Activated naive CD4-positive, alpha-beta T cell treated with anti-CD3 and anti-CD28 coated beads, Interleukin-2, amount 10 ng/mL, durations not matched to agents 7 days and 5 days (primary cell): Measurements from ENCODE around the gene SOX8.

Experiments used
- CTCF ChIA-PET: fragments of 350-600 bp; sonication (Branson Sonifier 250); formaldehyde crosslinking; loops from one replicate; lab custom pipeline; 2021; ENCODE audit warnings: antibody characterized with exemption; lab: Charles Lee
- DNase-seq: peaks from one replicate; pipeline ENCODE4 v3.0.0-alpha.2; 2020
- H3K27ac Mint-ChIP-seq: one replicate; pipeline ENCODE4 v1.8.0; 2021; ENCODE audit warnings: mild to moderate bottlenecking, moderate library complexity, mixed read lengths
- H3K27me3 Mint-ChIP-seq: one replicate; pipeline ENCODE4 v1.8.0; 2021; ENCODE audit warnings: mild to moderate bottlenecking, mixed read lengths
- H3K36me3 Mint-ChIP-seq: one replicate; pipeline ENCODE4 v1.8.0; 2021; ENCODE audit warnings: mixed read lengths
- H3K4me1 Mint-ChIP-seq: one replicate; pipeline ENCODE4 v1.8.0; 2021; ENCODE audit warnings: mixed read lengths
- H3K4me3 Mint-ChIP-seq: one replicate; pipeline ENCODE4 v1.8.0; 2021; ENCODE audit warnings: mild to moderate bottlenecking, moderate library complexity, mixed read lengths
- H3K9me3 Mint-ChIP-seq: one replicate; pipeline ENCODE4 v1.8.0; 2021; ENCODE audit warnings: mixed read lengths

Gene SOX8

GRCh38 chr16:995783-996182, 14.2 kb downstream of the SOX8 start:
- Mint-ChIP-seq H3K4me3 (no peak overlapping the region), H3K4me1 (peaks cover 33% of the 10 kb centered on the region), H3K9me3 (no peaks in the 10 kb centered on the region), H3K36me3 (no peaks in the 10 kb centered on the region), H3K27me3 (peaks cover 71% of the 10 kb centered on the region), H3K27ac (no peak overlapping the region)
- no peak for DNase-seq
- CTCF ChIA-PET, result no interaction called here

- Mint-ChIP-seq H3K9me3 (no peaks in the 10 kb centered on the region), H3K4me3 (no peak overlapping the region), H3K27me3 (peaks cover 80% of the 10 kb centered on the region), H3K27ac (no peak overlapping the region), H3K36me3 (no peaks in the 10 kb centered on the region), H3K4me1 (peaks cover 35% of the 10 kb centered on the region)
- no peak for DNase-seq
- CTCF ChIA-PET, result no interaction called here
Observed at GRCh38 chr16:996681-997080, 15.1 kb downstream of the SOX8 start.

- peaks cover 81% of the 10 kb centered on the region for H3K27me3 Mint-ChIP-seq
- H3K27ac Mint-ChIP-seq, result no peak overlapping the region
- peaks cover 37% of the 10 kb centered on the region for H3K4me1 Mint-ChIP-seq
- CTCF ChIA-PET, result no interaction called here
- no peaks in the 10 kb centered on the region for H3K36me3 Mint-ChIP-seq
- H3K9me3 Mint-ChIP-seq, result no peaks in the 10 kb centered on the region
- DNase-seq, result peak; percentile 60
- peak overlapping the region; percentile 53 for H3K4me3 Mint-ChIP-seq
Observed at GRCh38 chr16:997440-998051, 16.0 kb downstream of the SOX8 start.

- H3K27me3 Mint-ChIP-seq, result peaks cover 87% of the 10 kb centered on the region
- H3K9me3 Mint-ChIP-seq, result no peaks in the 10 kb centered on the region
- peak overlapping the region; percentile 53 for H3K4me3 Mint-ChIP-seq
- peaks cover 41% of the 10 kb centered on the region for H3K4me1 Mint-ChIP-seq
- CTCF ChIA-PET, result no interaction called here
- H3K36me3 Mint-ChIP-seq, result no peaks in the 10 kb centered on the region
- no peak for DNase-seq
- H3K27ac Mint-ChIP-seq, result no peak overlapping the region
Observed at GRCh38 chr16:998211-998610, 16.6 kb downstream of the SOX8 start.

- H3K4me1 Mint-ChIP-seq, result peaks cover 43% of the 10 kb centered on the region
- no peaks in the 10 kb centered on the region for H3K36me3 Mint-ChIP-seq
- no peak for DNase-seq
- H3K4me3 Mint-ChIP-seq, result no peak overlapping the region
- no peaks in the 10 kb centered on the region for H3K9me3 Mint-ChIP-seq
- H3K27me3 Mint-ChIP-seq, result peaks cover 89% of the 10 kb centered on the region
- CTCF ChIA-PET, result no interaction called here
- H3K27ac Mint-ChIP-seq, result no peak overlapping the region
Observed at GRCh38 chr16:998615-999014, 17.0 kb downstream of the SOX8 start.

GRCh38 chr16:999677-1000076, 18.1 kb downstream of the SOX8 start:
- CTCF ChIA-PET, result no interaction called here
- Mint-ChIP-seq H3K27ac (no peak overlapping the region), H3K9me3 (no peaks in the 10 kb centered on the region), H3K4me3 (no peak overlapping the region), H3K4me1 (peaks cover 52% of the 10 kb centered on the region), H3K27me3 (peaks cover 95% of the 10 kb centered on the region), H3K36me3 (no peaks in the 10 kb centered on the region)
- no peak for DNase-seq

GRCh38 chr16:1000608-1001007, 19.0 kb downstream of the SOX8 start:
- Mint-ChIP-seq H3K4me1 (peaks cover 57% of the 10 kb centered on the region), H3K27ac (no peak overlapping the region), H3K27me3 (peaks cover 92% of the 10 kb centered on the region), H3K4me3 (no peak overlapping the region), H3K36me3 (no peaks in the 10 kb centered on the region), H3K9me3 (no peaks in the 10 kb centered on the region)
- CTCF ChIA-PET, result no interaction called here
- no peak for DNase-seq

- CTCF ChIA-PET, result no interaction called here
- Mint-ChIP-seq H3K27ac (no peak overlapping the region), H3K27me3 (peaks cover 92% of the 10 kb centered on the region), H3K36me3 (no peaks in the 10 kb centered on the region), H3K4me1 (peaks cover 54% of the 10 kb centered on the region), H3K9me3 (no peaks in the 10 kb centered on the region), H3K4me3 (no peak overlapping the region)
- DNase-seq, result no peak
Observed at GRCh38 chr16:1001096-1001495, 19.5 kb downstream of the SOX8 start.

- Mint-ChIP-seq H3K4me1 (peaks cover 40% of the 10 kb centered on the region), H3K36me3 (no peaks in the 10 kb centered on the region), H3K9me3 (no peaks in the 10 kb centered on the region), H3K27me3 (peaks cover 92% of the 10 kb centered on the region), H3K27ac (no peak overlapping the region), H3K4me3 (no peak overlapping the region)
- CTCF ChIA-PET, result no interaction called here
- DNase-seq, result peak; percentile 44
Observed at GRCh38 chr16:1002399-1003166, 21.0 kb downstream of the SOX8 start.

GRCh38 chr16:1003391-1004347, 22.1 kb downstream of the SOX8 start:
- H3K4me3 Mint-ChIP-seq, result peak overlapping the region; percentile 52
- H3K36me3 Mint-ChIP-seq, result no peaks in the 10 kb centered on the region
- H3K27ac Mint-ChIP-seq, result peak overlapping the region; percentile 71
- no peaks in the 10 kb centered on the region for H3K9me3 Mint-ChIP-seq
- CTCF ChIA-PET, result no interaction called here
- DNase-seq, result peak; percentile 67
- peaks cover 92% of the 10 kb centered on the region for H3K27me3 Mint-ChIP-seq
- peaks cover 30% of the 10 kb centered on the region for H3K4me1 Mint-ChIP-seq

GRCh38 chr16:1005286-1005685, 23.7 kb downstream of the SOX8 start:
- Mint-ChIP-seq H3K9me3 (no peaks in the 10 kb centered on the region), H3K36me3 (no peaks in the 10 kb centered on the region), H3K4me3 (no peak overlapping the region), H3K27ac (peak overlapping the region; percentile 28), H3K27me3 (peaks cover 92% of the 10 kb centered on the region), H3K4me1 (peaks cover 24% of the 10 kb centered on the region)
- CTCF ChIA-PET, result no interaction called here
- no peak for DNase-seq

- H3K27me3 Mint-ChIP-seq, result peaks cover 90% of the 10 kb centered on the region
- H3K4me3 Mint-ChIP-seq, result no peak overlapping the region
- H3K4me1 Mint-ChIP-seq, result peaks cover 22% of the 10 kb centered on the region
- DNase-seq, result no peak
- CTCF ChIA-PET, result no interaction called here
- H3K27ac Mint-ChIP-seq, result no peak overlapping the region
- no peaks in the 10 kb centered on the region for H3K36me3 Mint-ChIP-seq
- no peaks in the 10 kb centered on the region for H3K9me3 Mint-ChIP-seq
Observed at GRCh38 chr16:1006781-1007180, 25.2 kb downstream of the SOX8 start.

GRCh38 chr16:1007284-1007850, 25.8 kb downstream of the SOX8 start:
- H3K27me3 Mint-ChIP-seq, result peaks cover 85% of the 10 kb centered on the region
- H3K9me3 Mint-ChIP-seq, result no peaks in the 10 kb centered on the region
- H3K27ac Mint-ChIP-seq, result no peak overlapping the region
- H3K36me3 Mint-ChIP-seq, result no peaks in the 10 kb centered on the region
- CTCF ChIA-PET, result no interaction called here
- H3K4me1 Mint-ChIP-seq, result peaks cover 22% of the 10 kb centered on the region
- DNase-seq, result no peak
- H3K4me3 Mint-ChIP-seq, result no peak overlapping the region

- no peak overlapping the region for H3K4me3 Mint-ChIP-seq
- H3K36me3 Mint-ChIP-seq, result no peaks in the 10 kb centered on the region
- H3K9me3 Mint-ChIP-seq, result no peaks in the 10 kb centered on the region
- H3K27me3 Mint-ChIP-seq, result peaks cover 78% of the 10 kb centered on the region
- CTCF ChIA-PET, result no interaction called here
- H3K4me1 Mint-ChIP-seq, result peaks cover 16% of the 10 kb centered on the region
- H3K27ac Mint-ChIP-seq, result no peak overlapping the region
- DNase-seq, result no peak
Observed at GRCh38 chr16:1008085-1008484, 26.5 kb downstream of the SOX8 start.
